Measurements from ENCODE around the gene ACAA1. TPM values are rescaled to one million over a fixed set of nuclear protein-coding genes. Genes with fewer than 3 reads are reported as not detected.

ACAA1 gene
- total RNA-seq, 1 experiment from 2014 or later, result 49.0 TPM

DNA sequence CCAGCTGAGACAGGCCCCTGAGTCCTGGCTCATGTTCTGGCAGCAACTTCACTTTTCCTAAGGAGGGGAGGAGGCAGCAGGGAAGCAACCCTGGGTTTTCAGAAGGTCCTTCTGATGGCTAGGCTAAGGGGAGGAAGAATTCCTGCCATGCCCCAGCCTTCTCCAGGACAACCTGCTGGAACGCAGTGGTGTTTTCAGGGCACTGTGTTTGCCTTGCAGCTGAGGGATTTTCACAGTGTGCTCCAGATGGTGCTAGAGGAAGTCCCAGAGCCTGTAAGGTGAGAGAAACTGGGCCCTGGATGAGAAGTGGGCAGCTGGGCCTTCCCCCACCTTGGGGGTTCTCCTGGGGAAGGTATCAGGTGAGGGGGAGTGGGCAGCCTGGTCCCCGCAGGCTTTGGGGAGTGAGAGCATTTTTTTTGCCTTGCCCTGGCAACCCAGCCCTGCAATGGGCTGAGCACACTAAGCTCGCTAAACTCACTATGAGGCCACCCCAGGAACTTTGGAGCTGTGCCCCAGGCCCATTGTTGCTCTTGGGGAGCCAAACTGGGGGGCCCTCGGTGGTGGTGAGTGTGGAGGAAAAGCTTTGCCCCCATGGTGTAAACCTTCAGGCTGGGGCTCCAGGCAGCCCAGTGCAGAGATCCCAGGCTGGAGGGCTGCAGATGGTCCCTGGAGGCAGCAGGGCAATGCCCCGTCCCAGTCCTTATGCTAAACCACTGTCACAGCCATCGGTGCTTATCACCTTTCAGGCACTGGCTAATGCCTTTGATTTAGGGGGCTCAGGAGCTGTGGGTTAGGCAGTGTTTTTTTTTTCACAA lies 41.1 kb downstream of the ACAA1 start:
- Histone ChIP-seq H3K79me2 (ENCODE audit: insufficient read depth, low read length) (no peaks in the 10 kb centered on the region), H3K4me2 (ENCODE audit: low read length) (no peak overlapping the region), H4K20me1 (ENCODE audit: insufficient read depth) (no peaks in the 10 kb centered on the region), H3K27me3 (ENCODE audit: insufficient read depth, low read length) (peaks cover 5% of the 10 kb centered on the region; the same call in 1 of the 2 replicates), H3K4me1 (ENCODE audit: control insufficient read depth in 1 of 2, insufficient read depth in 2 of 2, low read length in 2 of 2) (no peaks in the 10 kb centered on the region), H3K36me3 (ENCODE audit: control insufficient read depth in 1 of 2, insufficient read depth in 2 of 2, low read length in 2 of 2) (no peaks in the 10 kb centered on the region), H3K9me3 (ENCODE audit: control insufficient read depth in 1 of 2, insufficient read depth in 1 of 2, low read depth in 1 of 2, low read length in 2 of 2) (no peaks in the 10 kb centered on the region), H3K9ac (ENCODE audit: low read length) (no peak overlapping the region), H2AFZ (ENCODE audit: low read depth, low read length, poor library complexity, severe bottlenecking) (no peak overlapping the region), H3K9me2 (ENCODE audit: insufficient read depth) (no peaks in the 10 kb centered on the region), H3K4me3 (replicated peaks in 1 of 2; ENCODE audit: low read depth in 1 of 2, low read length in 2 of 2) (no peak overlapping the region), H3K27ac (ENCODE audit: low read depth, low read length) (no peak overlapping the region)
- no peak for TF ChIP-seq ELF1 (IDR thresholded peaks at IDR 0.05; ENCODE audit: borderline replicate concordance, low read depth)
- TF ChIP-seq RAD21 (IDR thresholded peaks at IDR 0.05; ENCODE audit: low read depth), result no peak
- TF ChIP-seq SP1 (IDR thresholded peaks at IDR 0.05; ENCODE audit: low read depth), result no peak
- no peak for TF ChIP-seq CBX3 (IDR thresholded peaks at IDR 0.05; ENCODE audit: low read depth)
- TF ChIP-seq FOSL1 (IDR thresholded peaks at IDR 0.05; ENCODE audit: low read depth), result no peak
- no peak for TF ChIP-seq POLR2A (IDR thresholded peaks at IDR 0.05; ENCODE audit: borderline replicate concordance, extremely low read depth, insufficient read depth, insufficient read length)
- TF ChIP-seq SIN3A (IDR thresholded peaks at IDR 0.05; ENCODE audit: low read depth), result no peak
- no peak for TF ChIP-seq EZH2phosphoT487 (IDR thresholded peaks at IDR 0.05; ENCODE audit: borderline replicate concordance)
- ChIA-PET RAD21 (ENCODE audit: low non-redundant PET in 1 of 2, low total read pairs in 2 of 2, uncharacterized antibody in 2 of 2, unreplicated experiment in 2 of 2) (no interaction called here), POLR2A (no interaction called here), CTCF (no interaction called here)
- intact Hi-C loops (cut with micrococcal nuclease), result no loop called here
- ATAC-seq (no peak), DNase-seq (ENCODE audit: low read depth, low spot score) (no peak)
- no TSS peak for BruUV-seq (replicated peaks)

GRCh38 chr3:38094999-38095398 lies 41.9 kb downstream of the ACAA1 start:
- no peaks in the 10 kb centered on the region for H3K9me2 ChIP-seq (ENCODE audit: insufficient read depth)
- no peak overlapping the region for H3K4me2 ChIP-seq (ENCODE audit: low read length)
- no peak overlapping the region for H3K9ac ChIP-seq (ENCODE audit: low read length)
- POLR2A ChIA-PET, result no interaction called here
- H3K27me3 ChIP-seq (ENCODE audit: insufficient read depth, low read length), result peaks cover 5% of the 10 kb centered on the region; the same call in 1 of the 2 replicates
- H3K27ac ChIP-seq (ENCODE audit: low read depth, low read length), result no peak overlapping the region
- RAD21 ChIA-PET (ENCODE audit: low non-redundant PET in 1 of 2, low total read pairs in 2 of 2, uncharacterized antibody in 2 of 2, unreplicated experiment in 2 of 2), result no interaction called here
- H3K4me3 ChIP-seq (replicated peaks in 1 of 2; ENCODE audit: low read depth in 1 of 2, low read length in 2 of 2), result no peak overlapping the region
- CTCF ChIA-PET, result no interaction called here
- no peak overlapping the region for H2AFZ ChIP-seq (ENCODE audit: low read depth, low read length, poor library complexity, severe bottlenecking)
- no peaks in the 10 kb centered on the region for H3K36me3 ChIP-seq (ENCODE audit: control insufficient read depth in 1 of 2, insufficient read depth in 2 of 2, low read length in 2 of 2)
- intact Hi-C loops (cut with micrococcal nuclease), result no loop called here
- H3K79me2 ChIP-seq (ENCODE audit: insufficient read depth, low read length), result no peaks in the 10 kb centered on the region
- ATAC-seq (no peak), DNase-seq (ENCODE audit: low read depth, low spot score) (no peak)
- TF ChIP-seq POLR2A (IDR thresholded peaks at IDR 0.05; ENCODE audit: borderline replicate concordance, extremely low read depth, insufficient read depth, insufficient read length) (no peak), ZBTB33 (IDR thresholded peaks at IDR 0.05; ENCODE audit: extremely low read depth, insufficient replicate concordance, low read length) (no peak), EZH2phosphoT487 (IDR thresholded peaks at IDR 0.05; ENCODE audit: borderline replicate concordance) (no peak), POLR2AphosphoS5 (IDR thresholded peaks at IDR 0.05; ENCODE audit: low read depth, low read length) (no peak), SIN3A (IDR thresholded peaks at IDR 0.05; ENCODE audit: low read depth) (no peak), JUND (IDR thresholded peaks at IDR 0.05) (no peak)
- TF ChIP-seq, protein P1, sequence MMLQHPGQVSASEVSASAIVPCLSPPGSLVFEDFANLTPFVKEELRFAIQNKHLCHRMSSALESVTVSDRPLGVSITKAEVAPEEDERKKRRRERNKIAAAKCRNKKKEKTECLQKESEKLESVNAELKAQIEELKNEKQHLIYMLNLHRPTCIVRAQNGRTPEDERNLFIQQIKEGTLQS (IDR thresholded peaks at IDR 0.05), result no peak
- H4K20me1 ChIP-seq (ENCODE audit: insufficient read depth), result no peaks in the 10 kb centered on the region
- H3K9me3 ChIP-seq (ENCODE audit: control insufficient read depth in 1 of 2, insufficient read depth in 1 of 2, low read depth in 1 of 2, low read length in 2 of 2), result no peaks in the 10 kb centered on the region
- no TSS peak for BruUV-seq (replicated peaks)
- H3K4me1 ChIP-seq (ENCODE audit: control insufficient read depth in 1 of 2, insufficient read depth in 2 of 2, low read length in 2 of 2), result no peaks in the 10 kb centered on the region
